Measurements from ENCODE around the gene ARHGAP24. TPM values are rescaled to one million over a fixed set of nuclear protein-coding genes. Genes with fewer than 3 reads are reported as not detected.

The ARHGAP24 gene
- total and polyA plus RNA-seq, 4 donors = 1.8 to 15.2 (median 3.3) TPM

DNA sequence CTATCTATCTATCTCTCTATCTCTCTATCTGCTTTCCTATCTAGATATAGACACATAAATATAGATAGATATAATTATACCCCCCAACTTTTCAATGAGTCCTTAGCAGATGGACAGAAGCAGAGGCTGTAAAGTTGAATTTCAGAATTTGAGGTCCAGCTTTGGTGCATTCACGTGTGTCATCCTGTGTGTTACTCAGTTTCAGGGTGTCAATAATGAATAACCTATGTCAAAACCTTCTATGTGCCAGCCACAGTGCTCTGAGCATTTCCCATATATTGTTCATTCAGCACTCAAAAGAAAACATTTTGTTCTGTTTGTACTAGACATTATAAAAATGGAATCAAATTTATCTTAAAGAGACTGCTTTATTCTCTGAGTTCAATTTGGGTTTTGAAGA, 310.0 kb downstream of the ARHGAP24 start:
- H3K9me3 ChIP-seq (ENCODE audit: control insufficient read depth in 4 of 4, low read length in 3 of 4) = no peaks in the 10 kb centered on the region
- H3K4me3 ChIP-seq (ENCODE audit: low read depth in 1 of 3, low read length in 3 of 3) = no peak overlapping the region
- no peak for TF ChIP-seq ATF3 (IDR thresholded peaks at IDR 0.05)
- no peak for TF ChIP-seq FOXA2 (IDR thresholded peaks at IDR 0.05)
- H3K36me3 ChIP-seq (ENCODE audit: control insufficient read depth in 4 of 4, insufficient read depth in 3 of 4, low read depth in 1 of 4, low read length in 3 of 4) = no peaks in the 10 kb centered on the region
- WGBS = 92% methylated on average over 1 of the region's 1 CpG
- H3K27me3 ChIP-seq (ENCODE audit: control insufficient read depth in 4 of 4, insufficient read depth in 4 of 4, low read length in 3 of 4) = no peaks in the 10 kb centered on the region
- peaks cover 0 to 3% (median 0%) of the 10 kb centered on the region in 4 donors for H3K4me1 ChIP-seq (ENCODE audit: control insufficient read depth in 4 of 4, insufficient read depth in 4 of 4, low read length in 3 of 4)
- no peak overlapping the region for H3K9ac ChIP-seq (ENCODE audit: low read depth in 1 of 2, low read length in 2 of 2)
- DNase-seq (ENCODE audit: low spot score) = no peak
- H3K27ac ChIP-seq (ENCODE audit: low read depth in 1 of 2, low read length in 2 of 2) = no peak overlapping the region

DNA sequence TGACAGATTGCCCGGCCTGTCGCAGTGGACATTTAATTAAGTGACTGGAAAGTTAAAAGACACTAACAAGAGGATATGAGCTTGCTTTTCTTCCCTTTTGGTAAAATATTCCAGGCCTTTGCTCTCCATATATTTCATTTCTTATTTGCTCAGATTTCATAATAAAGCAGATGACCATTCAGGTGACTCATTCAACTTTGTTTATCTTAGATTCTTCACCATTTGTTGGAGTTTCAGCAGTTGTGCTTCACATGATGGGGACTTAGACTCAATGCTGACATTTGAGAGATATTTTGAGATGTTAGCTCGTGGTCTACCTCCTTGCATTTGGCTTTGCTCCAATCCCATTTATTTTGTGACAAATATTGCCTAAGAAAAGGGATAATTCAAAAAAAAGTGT, 312.2 kb downstream of the ARHGAP24 start:
- no peak overlapping the region for H3K27ac ChIP-seq (ENCODE audit: low read depth in 1 of 2, low read length in 2 of 2)
- no peaks in the 10 kb centered on the region for H3K27me3 ChIP-seq (ENCODE audit: control insufficient read depth in 4 of 4, insufficient read depth in 4 of 4, low read length in 3 of 4)
- no peak overlapping the region for H3K4me3 ChIP-seq (ENCODE audit: low read depth in 1 of 3, low read length in 3 of 3)
- no peaks in the 10 kb centered on the region for H3K36me3 ChIP-seq (ENCODE audit: control insufficient read depth in 4 of 4, insufficient read depth in 3 of 4, low read depth in 1 of 4, low read length in 3 of 4)
- DNase-seq (ENCODE audit: low spot score) = no peak
- H3K4me1 ChIP-seq (ENCODE audit: control insufficient read depth in 4 of 4, insufficient read depth in 4 of 4, low read length in 3 of 4) = peaks cover 0 to 3% (median 0%) of the 10 kb centered on the region in 4 donors
- H3K9me3 ChIP-seq (ENCODE audit: control insufficient read depth in 4 of 4, low read length in 3 of 4) = no peaks in the 10 kb centered on the region
- no peak overlapping the region for H3K9ac ChIP-seq (ENCODE audit: low read depth in 1 of 2, low read length in 2 of 2)
- 79% methylated on average over 3 of the region's 3 CpGs for WGBS
- peak; percentile 29 for TF ChIP-seq FOXA2 (IDR thresholded peaks at IDR 0.05)
- TF ChIP-seq ZBTB33 (IDR thresholded peaks at IDR 0.05) = no peak
- TF ChIP-seq GABPA (IDR thresholded peaks at IDR 0.05 in 1 of 2, conservative IDR thresholded peaks at IDR 0.05 in 1 of 2) = no peak
- peak in 1 of 2 donors; percentile 35 for TF ChIP-seq JUND (IDR thresholded peaks at IDR 0.05)
- no peak for TF ChIP-seq MAX (IDR thresholded peaks at IDR 0.05)
- TF ChIP-seq, protein P1, sequence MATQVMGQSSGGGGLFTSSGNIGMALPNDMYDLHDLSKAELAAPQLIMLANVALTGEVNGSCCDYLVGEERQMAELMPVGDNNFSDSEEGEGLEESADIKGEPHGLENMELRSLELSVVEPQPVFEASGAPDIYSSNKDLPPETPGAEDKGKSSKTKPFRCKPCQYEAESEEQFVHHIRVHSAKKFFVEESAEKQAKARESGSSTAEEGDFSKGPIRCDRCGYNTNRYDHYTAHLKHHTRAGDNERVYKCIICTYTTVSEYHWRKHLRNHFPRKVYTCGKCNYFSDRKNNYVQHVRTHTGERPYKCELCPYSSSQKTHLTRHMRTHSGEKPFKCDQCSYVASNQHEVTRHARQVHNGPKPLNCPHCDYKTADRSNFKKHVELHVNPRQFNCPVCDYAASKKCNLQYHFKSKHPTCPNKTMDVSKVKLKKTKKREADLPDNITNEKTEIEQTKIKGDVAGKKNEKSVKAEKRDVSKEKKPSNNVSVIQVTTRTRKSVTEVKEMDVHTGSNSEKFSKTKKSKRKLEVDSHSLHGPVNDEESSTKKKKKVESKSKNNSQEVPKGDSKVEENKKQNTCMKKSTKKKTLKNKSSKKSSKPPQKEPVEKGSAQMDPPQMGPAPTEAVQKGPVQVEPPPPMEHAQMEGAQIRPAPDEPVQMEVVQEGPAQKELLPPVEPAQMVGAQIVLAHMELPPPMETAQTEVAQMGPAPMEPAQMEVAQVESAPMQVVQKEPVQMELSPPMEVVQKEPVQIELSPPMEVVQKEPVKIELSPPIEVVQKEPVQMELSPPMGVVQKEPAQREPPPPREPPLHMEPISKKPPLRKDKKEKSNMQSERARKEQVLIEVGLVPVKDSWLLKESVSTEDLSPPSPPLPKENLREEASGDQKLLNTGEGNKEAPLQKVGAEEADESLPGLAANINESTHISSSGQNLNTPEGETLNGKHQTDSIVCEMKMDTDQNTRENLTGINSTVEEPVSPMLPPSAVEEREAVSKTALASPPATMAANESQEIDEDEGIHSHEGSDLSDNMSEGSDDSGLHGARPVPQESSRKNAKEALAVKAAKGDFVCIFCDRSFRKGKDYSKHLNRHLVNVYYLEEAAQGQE (IDR thresholded peaks at IDR 0.05) = no peak

DNA sequence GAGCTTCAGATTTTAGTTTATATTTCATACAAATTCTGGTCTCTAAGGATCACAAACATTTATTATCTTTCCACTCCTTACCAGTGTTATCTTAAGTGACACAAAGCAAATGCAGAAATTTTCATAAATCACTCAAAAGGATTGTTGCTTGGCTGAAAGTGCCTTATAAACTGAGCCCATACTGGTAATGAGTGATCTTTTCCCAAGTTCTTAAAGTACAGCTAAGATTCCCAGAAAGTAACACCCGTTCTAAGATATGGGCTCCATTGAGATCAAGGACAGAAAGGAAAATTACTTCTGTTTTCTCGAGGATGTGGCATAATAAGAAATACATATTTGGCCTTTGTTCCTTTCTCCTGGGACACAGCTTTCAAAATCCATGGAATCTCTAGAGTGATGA, 313.7 kb downstream of the ARHGAP24 start:
- TF ChIP-seq RXRA (IDR thresholded peaks at IDR 0.05) (no peak), GABPA (IDR thresholded peaks at IDR 0.05 in 1 of 2, conservative IDR thresholded peaks at IDR 0.05 in 1 of 2) (no peak), EGR1 (IDR thresholded peaks at IDR 0.05; ENCODE audit: low read depth in 2 of 2) (no peak), HNF4A (conservative IDR thresholded peaks at IDR 0.05) (no peak), NR2F2 (IDR thresholded peaks at IDR 0.05) (no peak), RAD21 (IDR thresholded peaks at IDR 0.05) (no peak), FOXA1 (IDR thresholded peaks at IDR 0.05) (no peak), JUND (IDR thresholded peaks at IDR 0.05) (no peak), FOXA2 (IDR thresholded peaks at IDR 0.05) (no peak)
- TF ChIP-seq, protein P2, sequence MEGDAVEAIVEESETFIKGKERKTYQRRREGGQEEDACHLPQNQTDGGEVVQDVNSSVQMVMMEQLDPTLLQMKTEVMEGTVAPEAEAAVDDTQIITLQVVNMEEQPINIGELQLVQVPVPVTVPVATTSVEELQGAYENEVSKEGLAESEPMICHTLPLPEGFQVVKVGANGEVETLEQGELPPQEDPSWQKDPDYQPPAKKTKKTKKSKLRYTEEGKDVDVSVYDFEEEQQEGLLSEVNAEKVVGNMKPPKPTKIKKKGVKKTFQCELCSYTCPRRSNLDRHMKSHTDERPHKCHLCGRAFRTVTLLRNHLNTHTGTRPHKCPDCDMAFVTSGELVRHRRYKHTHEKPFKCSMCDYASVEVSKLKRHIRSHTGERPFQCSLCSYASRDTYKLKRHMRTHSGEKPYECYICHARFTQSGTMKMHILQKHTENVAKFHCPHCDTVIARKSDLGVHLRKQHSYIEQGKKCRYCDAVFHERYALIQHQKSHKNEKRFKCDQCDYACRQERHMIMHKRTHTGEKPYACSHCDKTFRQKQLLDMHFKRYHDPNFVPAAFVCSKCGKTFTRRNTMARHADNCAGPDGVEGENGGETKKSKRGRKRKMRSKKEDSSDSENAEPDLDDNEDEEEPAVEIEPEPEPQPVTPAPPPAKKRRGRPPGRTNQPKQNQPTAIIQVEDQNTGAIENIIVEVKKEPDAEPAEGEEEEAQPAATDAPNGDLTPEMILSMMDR (IDR thresholded peaks at IDR 0.05; ENCODE audit: low read depth, low read length, missing input control) = no peak
- Histone ChIP-seq H3K27me3 (ENCODE audit: control insufficient read depth in 4 of 4, insufficient read depth in 4 of 4, low read length in 3 of 4) (no peaks in the 10 kb centered on the region), H3K9ac (ENCODE audit: low read depth in 1 of 2, low read length in 2 of 2) (no peak overlapping the region), H3K4me3 (ENCODE audit: low read depth in 1 of 3, low read length in 3 of 3) (no peak overlapping the region), H3K4me1 (ENCODE audit: control insufficient read depth in 4 of 4, insufficient read depth in 4 of 4, low read length in 3 of 4) (peaks cover 0 to 3% (median 0%) of the 10 kb centered on the region in 4 donors), H3K36me3 (ENCODE audit: control insufficient read depth in 4 of 4, insufficient read depth in 3 of 4, low read depth in 1 of 4, low read length in 3 of 4) (no peaks in the 10 kb centered on the region), H3K27ac (ENCODE audit: low read depth in 1 of 2, low read length in 2 of 2) (no peak overlapping the region), H3K9me3 (ENCODE audit: control insufficient read depth in 4 of 4, low read length in 3 of 4) (no peaks in the 10 kb centered on the region)
- WGBS = 90% methylated on average over 2 of the region's 2 CpGs
- no peak for DNase-seq (ENCODE audit: low spot score)

All from liver (tissue), 9 donors.